ENCODE data around the gene SREBF1.

SREBF1 gene

GRCh38 chr17:17877529-17878358, 41.0 kb upstream of the SREBF1 start:
- no peak for DNase-seq (ENCODE audit: low spot score)
- TF ChIP-seq, protein P1, sequence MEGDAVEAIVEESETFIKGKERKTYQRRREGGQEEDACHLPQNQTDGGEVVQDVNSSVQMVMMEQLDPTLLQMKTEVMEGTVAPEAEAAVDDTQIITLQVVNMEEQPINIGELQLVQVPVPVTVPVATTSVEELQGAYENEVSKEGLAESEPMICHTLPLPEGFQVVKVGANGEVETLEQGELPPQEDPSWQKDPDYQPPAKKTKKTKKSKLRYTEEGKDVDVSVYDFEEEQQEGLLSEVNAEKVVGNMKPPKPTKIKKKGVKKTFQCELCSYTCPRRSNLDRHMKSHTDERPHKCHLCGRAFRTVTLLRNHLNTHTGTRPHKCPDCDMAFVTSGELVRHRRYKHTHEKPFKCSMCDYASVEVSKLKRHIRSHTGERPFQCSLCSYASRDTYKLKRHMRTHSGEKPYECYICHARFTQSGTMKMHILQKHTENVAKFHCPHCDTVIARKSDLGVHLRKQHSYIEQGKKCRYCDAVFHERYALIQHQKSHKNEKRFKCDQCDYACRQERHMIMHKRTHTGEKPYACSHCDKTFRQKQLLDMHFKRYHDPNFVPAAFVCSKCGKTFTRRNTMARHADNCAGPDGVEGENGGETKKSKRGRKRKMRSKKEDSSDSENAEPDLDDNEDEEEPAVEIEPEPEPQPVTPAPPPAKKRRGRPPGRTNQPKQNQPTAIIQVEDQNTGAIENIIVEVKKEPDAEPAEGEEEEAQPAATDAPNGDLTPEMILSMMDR (IDR thresholded peaks at IDR 0.05; ENCODE audit: extremely low read depth, insufficient read depth, missing control alignments): no peak
- in situ Hi-C loops (cut with MboI; ENCODE audit: low pct_unique_long_range_greater_than_20kb, low sequenced_read_pairs, unreplicated experiment): no loop called here

- in situ Hi-C loops (cut with MboI; ENCODE audit: low pct_unique_long_range_greater_than_20kb, low sequenced_read_pairs, unreplicated experiment): no loop called here
- DNase-seq (ENCODE audit: low spot score): no peak
- TF ChIP-seq, protein P1 (IDR thresholded peaks at IDR 0.05; ENCODE audit: extremely low read depth, insufficient read depth, missing control alignments): no peak
Measured at GRCh38 chr17:17876959-17877528, 40.3 kb upstream of the SREBF1 start.

GRCh38 chr17:17874478-17874877, 37.7 kb upstream of the SREBF1 start:
- in situ Hi-C loops (cut with MboI; ENCODE audit: low pct_unique_long_range_greater_than_20kb, low sequenced_read_pairs, unreplicated experiment): no loop called here
- no peak for DNase-seq (ENCODE audit: low spot score)

DNA sequence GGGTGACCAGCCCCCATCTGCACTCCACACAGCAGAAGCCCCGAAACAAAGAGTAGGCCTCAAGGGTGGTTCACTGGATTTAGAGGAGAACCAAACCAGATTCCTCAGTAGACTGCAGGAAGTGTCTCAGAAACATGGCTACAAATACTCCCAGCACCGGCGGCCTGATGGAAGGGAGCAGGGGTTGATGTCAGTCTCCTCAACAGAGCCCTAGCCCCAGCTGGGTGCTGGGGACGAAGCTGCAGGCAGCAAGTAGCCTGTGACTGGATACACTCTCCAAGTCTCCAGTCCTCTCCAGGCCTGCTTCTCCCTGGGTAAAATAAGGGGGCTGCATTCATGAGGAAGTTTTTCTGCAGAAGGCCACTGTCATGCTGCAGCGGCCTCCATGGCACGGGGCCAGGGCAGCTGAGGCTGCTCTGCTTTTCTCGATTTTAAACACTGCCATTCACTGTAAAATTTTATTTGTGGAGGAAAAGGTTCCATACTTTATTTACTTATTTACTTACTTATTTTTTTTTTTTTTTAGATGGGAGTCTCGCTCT, 36.7 kb upstream of the SREBF1 start:
- in situ Hi-C loops (cut with MboI; ENCODE audit: low pct_unique_long_range_greater_than_20kb, low sequenced_read_pairs, unreplicated experiment): no loop called here
- TF ChIP-seq, protein P1 (IDR thresholded peaks at IDR 0.05; ENCODE audit: extremely low read depth, insufficient read depth, missing control alignments): no peak
- DNase-seq (ENCODE audit: low spot score): no peak

More at GRCh38 chr17:17874478-17874877, 37.7 kb upstream of the SREBF1 start:
- TF ChIP-seq, protein P1 (IDR thresholded peaks at IDR 0.05; ENCODE audit: extremely low read depth, insufficient read depth, missing control alignments): no peak

- in situ Hi-C loops (cut with MboI; ENCODE audit: low pct_unique_long_range_greater_than_20kb, low sequenced_read_pairs, unreplicated experiment): no loop called here
- no peak for DNase-seq (ENCODE audit: low spot score)
- TF ChIP-seq, protein P1 (IDR thresholded peaks at IDR 0.05; ENCODE audit: extremely low read depth, insufficient read depth, missing control alignments): no peak
Measured at GRCh38 chr17:17872547-17873345, 36.0 kb upstream of the SREBF1 start.

GRCh38 chr17:17871913-17872312, 35.1 kb upstream of the SREBF1 start:
- TF ChIP-seq, protein P1 (IDR thresholded peaks at IDR 0.05; ENCODE audit: extremely low read depth, insufficient read depth, missing control alignments): no peak
- no peak for DNase-seq (ENCODE audit: low spot score)
- in situ Hi-C loops (cut with MboI; ENCODE audit: low pct_unique_long_range_greater_than_20kb, low sequenced_read_pairs, unreplicated experiment): no loop called here
